ENCODE results near the gene PCGF3. TPM values are rescaled to one million over a fixed set of nuclear protein-coding genes. Genes with fewer than 3 reads are reported as not detected.
A peak's percentile ranks its signal among the peaks of the same experiment; 100 is the strongest.

PCGF3 gene
- total RNA-seq, 4 donors from 2014 or later: 40.0 to 57.6 (median 46.9) TPM

DNA sequence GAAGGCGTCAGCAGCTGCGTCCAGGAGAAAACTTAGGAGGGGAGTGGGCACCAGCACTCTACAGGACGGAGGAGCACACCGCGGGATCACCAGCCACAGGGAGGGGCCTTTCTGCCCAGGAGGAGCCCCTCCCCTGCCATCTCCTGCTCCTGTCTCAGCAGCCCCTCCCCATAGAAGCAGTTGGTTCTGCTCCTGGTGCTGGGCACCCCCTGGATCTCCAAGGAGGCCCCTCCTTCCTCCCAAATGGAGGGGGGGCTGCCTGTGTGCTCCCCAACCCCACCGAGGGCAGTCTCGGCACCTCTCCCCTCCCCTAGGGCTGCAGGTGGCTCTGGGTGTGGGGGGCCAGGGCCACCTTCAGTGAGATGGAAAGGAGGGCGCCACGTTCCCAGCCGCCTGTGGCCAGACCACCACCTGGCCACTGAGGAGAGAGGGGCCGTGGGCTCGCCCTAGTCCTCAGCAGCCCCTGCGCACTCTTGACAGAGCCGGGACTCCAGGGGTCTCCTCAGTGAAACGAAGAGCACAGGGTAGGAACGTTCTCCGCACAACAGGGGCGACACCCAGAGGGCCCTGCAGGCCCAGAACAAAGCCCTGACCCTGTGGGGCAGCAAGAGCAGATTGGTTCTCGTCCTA is 82.5 kb downstream of the PCGF3 start:
- TF ChIP-seq, protein P1, sequence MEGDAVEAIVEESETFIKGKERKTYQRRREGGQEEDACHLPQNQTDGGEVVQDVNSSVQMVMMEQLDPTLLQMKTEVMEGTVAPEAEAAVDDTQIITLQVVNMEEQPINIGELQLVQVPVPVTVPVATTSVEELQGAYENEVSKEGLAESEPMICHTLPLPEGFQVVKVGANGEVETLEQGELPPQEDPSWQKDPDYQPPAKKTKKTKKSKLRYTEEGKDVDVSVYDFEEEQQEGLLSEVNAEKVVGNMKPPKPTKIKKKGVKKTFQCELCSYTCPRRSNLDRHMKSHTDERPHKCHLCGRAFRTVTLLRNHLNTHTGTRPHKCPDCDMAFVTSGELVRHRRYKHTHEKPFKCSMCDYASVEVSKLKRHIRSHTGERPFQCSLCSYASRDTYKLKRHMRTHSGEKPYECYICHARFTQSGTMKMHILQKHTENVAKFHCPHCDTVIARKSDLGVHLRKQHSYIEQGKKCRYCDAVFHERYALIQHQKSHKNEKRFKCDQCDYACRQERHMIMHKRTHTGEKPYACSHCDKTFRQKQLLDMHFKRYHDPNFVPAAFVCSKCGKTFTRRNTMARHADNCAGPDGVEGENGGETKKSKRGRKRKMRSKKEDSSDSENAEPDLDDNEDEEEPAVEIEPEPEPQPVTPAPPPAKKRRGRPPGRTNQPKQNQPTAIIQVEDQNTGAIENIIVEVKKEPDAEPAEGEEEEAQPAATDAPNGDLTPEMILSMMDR (IDR thresholded peaks at IDR 0.05): no peak
- no peak for TF ChIP-seq POLR2A (IDR thresholded peaks at IDR 0.05)
- H3K36me3 ChIP-seq: no peaks in the 10 kb centered on the region
- no peaks in the 10 kb centered on the region for H3K9me3 ChIP-seq
- peak overlapping the region in 2 of 4 donors; percentile 80 to 81 for H3K27ac ChIP-seq
- DNase-seq: no peak
- no peak overlapping the region for H3K4me3 ChIP-seq
- H3K27me3 ChIP-seq: peaks cover 7 to 84% (median 15%) of the 10 kb centered on the region in 4 donors
- intact Hi-C loops (cut with DNase I): no loop called here
- no CpG with 5 or more reads among the region's 19 CpGs for WGBS, 2 donors
- H3K4me1 ChIP-seq: peaks cover 33 to 76% (median 34%) of the 10 kb centered on the region in 3 donors

DNA sequence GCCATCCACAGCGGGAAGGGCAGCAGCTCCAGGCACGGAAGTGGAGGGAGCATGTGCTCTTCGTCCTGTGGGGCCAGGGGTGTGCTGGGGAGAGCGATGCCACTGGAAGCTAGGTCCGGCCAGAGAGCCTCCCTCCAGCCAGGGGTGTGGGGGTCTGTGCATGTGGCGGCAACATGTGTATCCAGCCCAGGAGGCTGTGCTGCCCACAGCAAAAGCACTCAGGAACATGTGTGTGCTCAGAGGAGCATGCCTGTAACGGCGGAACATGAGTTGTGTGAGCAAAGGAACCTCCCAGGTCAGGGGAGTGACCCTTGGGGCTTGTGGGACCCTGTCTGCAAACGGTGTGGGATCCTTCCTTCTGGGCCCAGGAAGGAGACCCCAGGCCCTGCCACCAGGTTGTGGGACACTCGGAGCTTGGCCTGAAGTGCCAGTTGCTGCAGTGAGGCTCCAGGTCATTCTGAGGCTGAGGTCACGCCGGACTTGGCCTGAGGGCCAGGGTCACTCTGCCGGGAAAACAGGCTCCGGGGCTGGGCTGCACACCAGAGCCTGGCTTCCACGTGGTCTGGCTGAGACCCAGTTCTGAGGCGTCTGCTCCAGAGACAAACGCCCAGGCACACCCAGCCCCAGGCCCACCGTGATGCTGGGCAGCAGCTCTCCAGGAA is 83.1 kb downstream of the PCGF3 start:
- peak overlapping the region in 1 of 4 donors; percentile 10 for H3K27ac ChIP-seq
- no peak overlapping the region for H3K4me3 ChIP-seq
- H3K27me3 ChIP-seq: peaks cover 7 to 90% (median 18%) of the 10 kb centered on the region in 4 donors
- no peak for TF ChIP-seq POLR2A (IDR thresholded peaks at IDR 0.05)
- TF ChIP-seq, protein P1 (IDR thresholded peaks at IDR 0.05): no peak
- 51% methylated on average over 7 of the region's 18 CpGs; no CpG with 5 or more reads in 1 of the 2 donors for WGBS, 2 donors
- DNase-seq: no peak
- H3K4me1 ChIP-seq: peaks cover 32 to 77% (median 32%) of the 10 kb centered on the region in 3 donors
- H3K36me3 ChIP-seq: no peaks in the 10 kb centered on the region
- intact Hi-C loops (cut with DNase I): no loop called here
- no peaks in the 10 kb centered on the region for H3K9me3 ChIP-seq

DNA sequence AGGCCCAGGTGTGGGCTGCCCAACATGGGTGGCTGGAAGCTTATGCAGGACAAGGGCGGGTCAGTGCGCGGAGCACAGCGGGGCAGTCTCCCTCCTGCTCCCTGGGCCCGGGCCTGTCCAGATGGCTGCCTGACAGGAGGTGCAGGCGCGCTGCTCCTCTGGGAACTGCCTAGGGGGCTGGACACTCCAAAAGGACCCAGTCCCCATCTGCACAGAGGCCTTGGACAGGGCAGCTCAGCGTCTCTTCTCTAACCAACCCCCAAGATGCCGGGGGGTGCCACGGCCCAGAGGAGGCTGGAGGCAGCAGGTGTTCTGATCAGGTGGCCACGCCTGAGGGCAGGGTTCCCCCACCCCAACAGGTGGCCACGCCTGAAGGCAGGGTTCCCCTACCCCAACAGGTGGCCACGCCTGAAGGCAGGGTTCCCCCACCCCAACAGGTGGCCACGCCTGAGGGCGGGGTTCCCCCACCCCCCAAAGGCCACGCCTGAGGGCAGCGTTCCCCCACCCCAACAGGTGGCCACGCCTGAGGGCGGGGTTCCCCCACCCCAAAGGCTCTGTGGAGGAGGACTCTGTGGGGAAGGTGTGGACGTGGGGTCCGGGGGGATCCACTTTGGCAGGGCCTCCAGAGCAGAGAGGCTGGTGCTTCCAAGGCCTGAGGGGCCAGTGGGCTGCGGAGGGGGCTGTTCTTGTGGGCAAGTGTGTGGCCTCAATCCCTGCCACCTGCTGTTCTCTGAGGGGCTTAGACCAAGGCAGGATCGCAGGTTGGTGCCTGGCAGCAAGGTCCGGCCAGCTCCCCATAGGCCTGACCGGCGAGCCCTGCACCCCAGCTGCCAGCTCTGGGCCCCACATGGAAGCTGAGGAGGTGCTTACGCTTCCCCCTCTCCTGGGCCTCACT is 84.2 kb downstream of the PCGF3 start:
- H3K4me1 ChIP-seq: peaks cover 32 to 83% (median 38%) of the 10 kb centered on the region in 3 donors
- WGBS, 2 donors: 80 to 100% methylated on average over 1 of the region's 27 CpGs
- peaks cover 10 to 96% (median 25%) of the 10 kb centered on the region in 4 donors for H3K27me3 ChIP-seq
- no peaks in the 10 kb centered on the region for H3K9me3 ChIP-seq
- TF ChIP-seq, protein P1 (IDR thresholded peaks at IDR 0.05): no peak
- no peak for TF ChIP-seq POLR2A (IDR thresholded peaks at IDR 0.05)
- intact Hi-C loops (cut with DNase I): no loop called here
- no peak overlapping the region for H3K27ac ChIP-seq
- H3K36me3 ChIP-seq: no peaks in the 10 kb centered on the region
- DNase-seq: no peak
- H3K4me3 ChIP-seq: no peak overlapping the region

DNA sequence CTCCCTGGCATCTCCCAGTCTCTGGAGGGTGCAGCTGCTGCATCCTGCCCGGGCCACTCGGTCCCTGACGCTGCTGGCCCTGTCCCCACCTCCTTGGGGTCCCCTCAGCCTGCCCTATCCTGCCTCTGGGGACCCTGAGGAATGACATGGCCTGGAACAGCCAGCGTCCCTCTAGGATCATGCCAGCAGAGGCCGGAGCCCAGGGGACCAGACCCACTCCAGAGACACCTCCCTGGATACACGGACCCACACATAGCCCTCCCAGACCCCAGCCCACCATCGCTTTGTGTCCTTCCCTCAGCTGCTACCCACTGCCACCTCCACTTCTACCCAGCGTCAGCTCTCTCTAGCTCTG is 84.8 kb downstream of the PCGF3 start:
- DNase-seq: no peak
- Histone ChIP-seq H3K27me3 (peaks cover 14 to 96% (median 29%) of the 10 kb centered on the region in 4 donors), H3K27ac (no peak overlapping the region), H3K36me3 (no peaks in the 10 kb centered on the region), H3K4me3 (no peak overlapping the region), H3K4me1 (peaks cover 29 to 83% (median 39%) of the 10 kb centered on the region in 3 donors), H3K9me3 (no peaks in the 10 kb centered on the region)
- intact Hi-C loops (cut with DNase I): no loop called here
- 66 to 67% methylated on average over 5 to 6 of the region's 8 CpGs for WGBS, 2 donors
- TF ChIP-seq, protein P1 (IDR thresholded peaks at IDR 0.05): no peak
- TF ChIP-seq POLR2A (IDR thresholded peaks at IDR 0.05): no peak
